Activated CD8-positive, alpha-beta memory T cell treated with anti-CD3 and anti-CD28 coated beads, Interleukin-2, amount 50 U/mL, for 1 hour (primary cell): ENCODE measurements around the gene FBXO27.
"Not testable (repeated sequence)": the region's sequence is repeated elsewhere in the genome, so short reads cannot be mapped to it uniquely, and the experiment has no call there.

ENCODE experiments used
- DNase-seq: peaks from one replicate; pipeline ENCODE4 v3.0.0-alpha.2; 2020; ENCODE audit errors: extremely low read depth

Gene FBXO27

DNA sequence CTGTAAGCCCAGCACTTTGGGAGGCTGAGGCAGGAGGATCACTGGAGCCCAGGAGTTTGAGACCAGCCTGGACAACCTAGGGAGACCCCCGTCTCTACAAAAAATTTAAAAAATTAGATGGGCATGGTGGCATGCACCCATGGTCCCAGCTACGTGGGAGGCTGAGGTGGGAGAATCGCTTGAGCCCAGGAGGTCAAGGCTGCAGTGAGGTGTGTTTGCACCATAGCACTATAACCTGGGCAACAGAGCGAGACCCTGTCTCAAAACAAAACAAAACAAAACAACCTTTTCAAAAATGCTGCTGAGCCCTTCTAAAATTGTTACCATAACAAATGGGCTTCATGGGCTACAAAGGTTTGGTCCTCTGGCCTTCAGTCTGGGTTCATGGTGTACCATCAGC is 43.7 kb downstream of the FBXO27 start:
- not testable (repeated sequence) for DNase-seq

DNA sequence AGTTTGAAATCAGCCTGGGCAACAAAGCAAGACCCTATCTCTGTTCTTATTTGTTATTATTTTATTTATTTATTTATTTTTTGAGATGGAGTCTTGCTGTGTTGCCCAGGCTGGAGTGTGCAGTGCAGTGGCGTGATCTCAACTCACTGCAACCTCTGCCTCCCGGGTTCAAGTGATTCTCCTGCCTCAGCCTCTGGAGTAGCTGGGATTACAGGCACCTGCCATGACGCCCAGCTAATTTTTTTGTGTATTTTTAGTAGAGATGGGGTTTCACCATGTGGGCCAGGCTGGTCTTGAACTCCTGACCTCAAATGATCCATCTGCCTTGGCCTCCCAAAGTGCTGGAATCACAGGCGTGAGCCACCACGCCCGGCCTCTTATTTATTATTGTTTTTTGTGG is 44.6 kb downstream of the FBXO27 start:
- DNase-seq: not testable (repeated sequence)

GRCh38 chr19:38985262-38985661 is 47.1 kb downstream of the FBXO27 start:
- DNase-seq: no peak

DNA sequence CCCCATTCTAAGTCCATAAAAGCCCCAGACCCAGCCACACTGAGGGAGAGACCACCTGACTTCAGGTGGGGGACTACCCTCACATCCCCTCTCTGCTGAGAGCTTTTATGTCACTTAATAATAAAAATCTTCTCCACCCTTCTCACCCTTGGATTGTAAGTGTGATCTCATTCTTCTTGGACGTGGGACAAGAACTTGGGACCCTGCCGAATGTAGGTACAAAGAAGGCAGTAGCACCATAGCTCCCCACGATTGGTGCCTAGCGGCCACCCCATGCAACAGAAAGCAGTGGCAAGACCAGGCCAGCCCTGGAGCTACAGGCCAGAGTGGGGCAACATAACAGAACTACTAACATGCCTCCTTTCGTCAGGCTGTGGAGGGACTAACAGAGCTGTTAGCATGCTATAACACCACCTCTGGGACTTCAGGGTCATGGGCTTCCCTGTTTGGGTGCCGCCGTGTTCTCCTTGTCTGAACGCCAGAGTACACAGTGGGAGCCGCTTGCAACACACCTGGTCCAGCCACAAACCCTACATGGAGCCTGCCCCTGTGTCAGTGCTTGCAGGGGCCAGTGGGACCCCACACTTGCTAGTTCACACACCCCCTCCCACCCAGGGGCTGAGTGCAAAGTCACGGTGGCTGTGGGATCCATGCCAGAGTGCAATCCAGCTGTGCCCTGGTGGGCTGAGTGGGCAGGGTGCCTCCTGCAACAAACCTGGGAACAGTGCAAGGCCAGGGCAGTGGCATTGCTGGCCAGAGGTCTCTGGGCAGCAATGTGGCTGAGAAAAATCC is 51.6 kb downstream of the FBXO27 start:
- DNase-seq: no peak

DNA sequence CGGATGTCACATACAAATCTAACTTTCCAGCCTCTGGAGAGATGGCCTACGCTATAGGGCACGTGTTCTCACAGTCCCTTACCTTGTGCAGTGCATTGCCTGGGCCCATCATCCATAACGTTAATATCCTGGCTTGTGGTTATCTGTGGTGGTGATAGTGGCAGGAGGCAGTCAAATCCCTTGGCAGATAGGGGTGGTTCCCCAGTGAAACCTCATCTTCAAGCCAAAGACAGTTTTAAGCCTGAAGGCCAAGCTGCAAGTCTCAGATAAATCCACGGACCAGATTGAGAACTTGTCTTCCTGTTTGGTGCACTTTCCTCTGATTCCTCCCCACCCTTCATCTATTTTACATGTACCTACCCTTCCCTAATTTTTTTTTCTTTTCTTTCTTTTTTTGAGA is 52.5 kb downstream of the FBXO27 start:
- no peak for DNase-seq

DNA sequence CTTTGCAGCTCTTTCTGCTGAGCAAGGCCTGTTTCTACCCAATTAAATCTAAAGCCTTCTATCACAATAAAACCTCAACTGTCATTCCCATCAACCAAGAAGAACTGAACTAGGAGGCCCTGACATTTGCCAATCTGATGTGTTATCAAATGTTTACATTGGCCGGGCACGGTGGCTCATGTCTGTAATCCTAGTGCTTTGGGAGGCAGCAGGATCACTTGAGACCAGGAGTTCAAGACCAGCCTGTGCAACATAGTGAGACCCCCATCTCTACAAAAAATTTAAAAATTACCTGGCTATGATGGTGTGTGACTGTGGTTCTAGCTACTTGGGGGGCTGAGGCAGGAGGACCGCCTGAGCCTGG is 54.0 kb downstream of the FBXO27 start:
- DNase-seq: no peak

DNA sequence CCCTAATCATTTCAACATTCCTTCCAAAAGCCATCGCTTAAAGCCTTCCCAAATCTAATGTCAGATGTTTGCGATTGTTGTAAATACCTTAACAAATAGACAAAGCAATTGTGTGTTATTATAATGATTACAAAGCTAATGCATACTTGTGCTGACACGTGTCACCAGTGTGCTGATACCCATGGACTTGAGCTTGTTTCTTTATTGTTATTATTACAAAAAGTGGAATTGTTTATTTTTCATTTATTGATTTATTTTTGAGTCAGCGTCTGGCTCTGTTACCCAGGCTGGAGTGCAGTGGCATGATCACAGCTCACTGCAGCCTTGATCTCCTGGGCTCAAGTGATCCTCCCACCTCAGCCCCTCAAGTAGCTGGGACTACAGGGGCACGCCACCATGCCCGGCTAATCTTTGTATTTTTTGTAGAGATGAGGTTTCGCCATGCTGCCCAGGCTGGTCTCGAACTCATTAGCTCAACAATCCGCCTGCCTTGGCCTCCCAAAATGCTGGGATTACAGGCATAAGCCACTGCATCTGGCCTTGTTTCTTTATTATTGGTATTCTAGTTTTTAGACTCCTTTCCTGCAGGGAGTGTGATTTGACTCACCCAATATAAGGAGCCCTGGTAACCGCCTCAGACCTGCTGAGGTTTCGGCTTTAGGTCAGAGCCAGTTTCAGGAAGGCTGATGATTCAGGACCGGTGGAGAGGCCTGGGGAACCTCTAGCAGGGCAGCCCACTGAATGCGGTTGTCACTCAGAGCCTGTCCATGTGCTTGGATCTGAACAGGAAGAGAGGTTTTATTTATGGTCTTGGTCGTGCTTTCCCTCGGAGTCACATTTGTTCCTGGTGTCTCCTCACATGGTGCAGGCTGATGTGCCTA is 54.7 kb downstream of the FBXO27 start:
- DNase-seq: no peak

DNA sequence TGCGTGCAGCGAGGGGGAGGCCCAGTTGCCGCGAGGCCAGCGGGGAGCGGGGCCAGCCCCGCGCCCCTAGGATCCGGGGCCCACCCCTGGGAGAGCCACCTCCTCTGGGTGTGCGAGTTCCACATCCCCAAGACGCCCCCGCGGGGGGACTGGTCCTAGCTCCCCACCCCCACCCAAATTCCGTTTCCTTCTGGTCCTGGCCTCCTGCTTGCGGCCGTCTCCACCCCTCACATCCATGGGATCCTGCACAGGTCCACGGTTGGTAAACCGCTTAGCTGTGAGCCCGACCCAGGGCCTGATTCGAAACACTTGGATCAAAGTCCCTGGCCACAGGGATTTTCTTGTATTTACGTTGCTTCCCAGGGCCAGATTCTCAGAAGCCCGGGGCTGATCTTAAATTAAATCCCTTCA is 56.5 kb downstream of the FBXO27 start:
- DNase-seq: no peak

- DNase-seq: no peak
Measured at GRCh38 chr19:38975214-38975860, 57.0 kb downstream of the FBXO27 start, which contains the start of gene FBXO17. FBXO17 (minus strand) TSS chr19:38975742; CDS start chr19:38950319, 25,423 bp downstream.

DNA sequence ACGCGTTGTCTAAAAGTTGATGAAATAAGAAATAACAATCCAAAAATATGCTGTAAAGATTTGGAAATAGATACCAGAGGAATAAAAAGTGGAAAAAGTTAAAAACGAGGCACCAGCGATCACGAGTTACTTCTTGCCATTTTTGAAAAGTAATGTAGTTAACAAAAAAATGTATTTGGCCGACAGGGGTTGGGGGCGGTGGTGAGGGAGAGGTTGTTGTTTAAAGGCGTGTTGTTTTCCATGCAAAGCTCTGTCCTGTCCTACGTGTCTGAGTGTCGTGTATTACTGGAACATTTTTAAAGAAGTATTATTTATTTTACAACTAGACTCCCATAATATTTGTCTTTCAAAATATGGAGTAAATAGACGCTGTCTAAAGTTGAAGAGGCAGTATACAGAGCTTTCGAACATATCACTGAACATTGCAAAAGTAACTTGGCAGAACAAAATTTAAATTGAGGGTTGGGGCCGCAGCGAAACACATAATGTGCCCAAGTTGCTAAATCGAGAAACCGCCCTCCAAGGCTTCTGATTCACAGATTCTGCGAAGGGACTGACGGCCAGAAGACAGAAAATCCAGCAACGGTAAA is 57.6 kb downstream of the FBXO27 start:
- DNase-seq: no peak
